ENCODE measurements around the gene SEPTIN5. TPM values are rescaled to one million over a fixed set of nuclear protein-coding genes. Genes with fewer than 3 reads are reported as not detected.
A peak's percentile ranks its signal among the peaks of the same experiment; 100 is the strongest.

The SEPTIN5 gene
- total RNA-seq, 2 experiments from 2014 or later, result 0.71 to 0.75 TPM

- no peaks in the 10 kb centered on the region for H3K9me3 ChIP-seq (ENCODE audit: control insufficient read depth in 1 of 2, insufficient read depth in 1 of 2, low read length in 2 of 2)
- H3K9me3 Mint-ChIP-seq, result no peaks in the 10 kb centered on the region
- H3K27ac ChIP-seq (ENCODE audit: low read depth in 1 of 2, low read length in 2 of 2), result no peak overlapping the region
- H3K4me1 Mint-ChIP-seq (ENCODE audit: low read depth), result no peaks in the 10 kb centered on the region
- intact Hi-C loops (cut with DNase I, micrococcal nuclease), result loop anchor here (2.0 kb wide), 2 partner anchors 25 to 215 kb away; no protein-coding TSS in a partner anchor
- no peak for TF ChIP-seq CTCF (IDR thresholded peaks at IDR 0.05)
- ChIA-PET POLR2A (interaction anchor here (1.1 to 2.2 kb wide), 2 partner anchors 161 to 180 kb away, joined by 3 to 9 read pairs; no protein-coding TSS in a partner anchor), CTCF (interaction anchor here (1.1 to 3.8 kb wide), 19 partner anchors 9 to 217 kb away, joined by 3 to 69 read pairs (median 5); partner anchors contain the start of genes GNB1L and RTL10)
- DNase-seq (no peak), ATAC-seq (ENCODE audit: poor library complexity) (no peak)
- H3K4me3 ChIP-seq (ENCODE audit: low read length), result no peak overlapping the region
- H3K4me1 ChIP-seq (ENCODE audit: insufficient read depth, low read length), result peaks cover 10% of the 10 kb centered on the region
- H3K36me3 ChIP-seq (ENCODE audit: insufficient read depth, low read length), result no peaks in the 10 kb centered on the region
- H3K27me3 Mint-ChIP-seq, result no peaks in the 10 kb centered on the region
- no peaks in the 10 kb centered on the region for H3K36me3 Mint-ChIP-seq (ENCODE audit: low read depth)
- H3K4me3 Mint-ChIP-seq, result peak overlapping the region; percentile 89
- peaks cover 0 to 2% of the 10 kb centered on the region in 2 experiments for H3K27me3 ChIP-seq (ENCODE audit: control insufficient read depth in 1 of 2, insufficient read depth in 2 of 2, low read length in 2 of 2)
- no peak overlapping the region for H3K27ac Mint-ChIP-seq
Observed at GRCh38 chr22:19731361-19732135, 17.2 kb downstream of the SEPTIN5 start.

GRCh38 chr22:19732403-19733113 is 18.3 kb downstream of the SEPTIN5 start:
- no peaks in the 10 kb centered on the region for H3K9me3 Mint-ChIP-seq
- DNase-seq (no peak), ATAC-seq (ENCODE audit: poor library complexity) (no peak)
- no peak overlapping the region for H3K4me3 Mint-ChIP-seq
- H3K36me3 Mint-ChIP-seq (ENCODE audit: low read depth), result no peaks in the 10 kb centered on the region
- intact Hi-C loops (cut with DNase I, micrococcal nuclease), result no loop called here
- no peaks in the 10 kb centered on the region for H3K4me1 Mint-ChIP-seq (ENCODE audit: low read depth)
- Histone ChIP-seq H3K4me3 (ENCODE audit: low read length) (no peak overlapping the region), H3K27ac (ENCODE audit: low read depth in 1 of 2, low read length in 2 of 2) (no peak overlapping the region), H3K27me3 (ENCODE audit: control insufficient read depth in 1 of 2, insufficient read depth in 2 of 2, low read length in 2 of 2) (peaks cover 0 to 2% of the 10 kb centered on the region in 2 experiments), H3K4me1 (ENCODE audit: insufficient read depth, low read length) (peaks cover 10% of the 10 kb centered on the region), H3K36me3 (ENCODE audit: insufficient read depth, low read length) (no peaks in the 10 kb centered on the region), H3K9me3 (ENCODE audit: control insufficient read depth in 1 of 2, insufficient read depth in 1 of 2, low read length in 2 of 2) (no peaks in the 10 kb centered on the region)
- no peaks in the 10 kb centered on the region for H3K27me3 Mint-ChIP-seq
- H3K27ac Mint-ChIP-seq, result no peak overlapping the region
- TF ChIP-seq CTCF (IDR thresholded peaks at IDR 0.05), result no peak
- CTCF ChIA-PET, result interaction anchor here (3.8 kb wide), 1 partner anchor 179 kb away, joined by 69 read pairs; no protein-coding TSS in a partner anchor
- POLR2A ChIA-PET, result interaction anchor here (2.2 kb wide), 1 partner anchor 160 kb away, joined by 9 read pairs; no protein-coding TSS in a partner anchor

GRCh38 chr22:19733755-19734154 is 19.5 kb downstream of the SEPTIN5 start:
- intact Hi-C loops (cut with DNase I, micrococcal nuclease), result no loop called here
- Histone ChIP-seq H3K36me3 (ENCODE audit: insufficient read depth, low read length) (no peaks in the 10 kb centered on the region), H3K27ac (ENCODE audit: low read depth in 1 of 2, low read length in 2 of 2) (no peak overlapping the region), H3K9me3 (ENCODE audit: control insufficient read depth in 1 of 2, insufficient read depth in 1 of 2, low read length in 2 of 2) (no peaks in the 10 kb centered on the region), H3K4me3 (ENCODE audit: low read length) (no peak overlapping the region), H3K4me1 (ENCODE audit: insufficient read depth, low read length) (peaks cover 10% of the 10 kb centered on the region), H3K27me3 (ENCODE audit: control insufficient read depth in 1 of 2, insufficient read depth in 2 of 2, low read length in 2 of 2) (peaks cover 0 to 2% of the 10 kb centered on the region in 2 experiments)
- no peaks in the 10 kb centered on the region for H3K27me3 Mint-ChIP-seq
- DNase-seq (no peak), ATAC-seq (ENCODE audit: poor library complexity) (no peak)
- no peaks in the 10 kb centered on the region for H3K9me3 Mint-ChIP-seq
- no peak overlapping the region for H3K4me3 Mint-ChIP-seq
- H3K27ac Mint-ChIP-seq, result no peak overlapping the region
- TF ChIP-seq CTCF (IDR thresholded peaks at IDR 0.05), result no peak
- no peaks in the 10 kb centered on the region for H3K36me3 Mint-ChIP-seq (ENCODE audit: low read depth)
- H3K4me1 Mint-ChIP-seq (ENCODE audit: low read depth), result no peaks in the 10 kb centered on the region
- ChIA-PET POLR2A (no interaction called here), CTCF (interaction anchor here (1.3 kb wide), 1 partner anchor 176 kb away, joined by 3 read pairs; no protein-coding TSS in a partner anchor)

Measured in CD4-positive, alpha-beta T cell (primary cell).